Measurements from ENCODE around the gene NOS3. TPM values are rescaled to one million over a fixed set of nuclear protein-coding genes. Genes with fewer than 3 reads are reported as not detected.
A peak's percentile ranks its signal among the peaks of the same experiment; 100 is the strongest.
"Not testable (repeated sequence)": the region's sequence is repeated elsewhere in the genome, so short reads cannot be mapped to it uniquely, and the experiment has no call there.

Gene NOS3
- total and polyA plus RNA-seq, 7 donors = 1.4 to 13.2 (median 5.8) TPM

GRCh38 chr7:151038951-151039849 is 48.4 kb downstream of the NOS3 start:
- Histone ChIP-seq H3K36me3 (ENCODE audit: insufficient read depth in 1 of 2, low read depth in 1 of 2) (peaks cover 6 to 64% of the 10 kb centered on the region in 2 donors), H3K4me1 (peaks cover 24% of the 10 kb centered on the region), H3K27me3 (ENCODE audit: insufficient read depth in 3 of 3, low read length in 2 of 3) (no peaks in the 10 kb centered on the region), H3K4me3 (no peak overlapping the region), H3K9me3 (no peaks in the 10 kb centered on the region), H3K27ac (peak overlapping the region; percentile 15)
- TF ChIP-seq CTCF (IDR thresholded peaks at IDR 0.05) = no peak
- ATAC-seq (peak; percentile 52 to 71 (median 64)), DNase-seq (peak; percentile 78)
- intact Hi-C loops (cut with DNase I) = no loop called here
- 46 to 54% (median 53%) methylated on average over 12 of the region's 12 CpGs for WGBS, 3 donors

GRCh38 chr7:151039850-151040548 is 49.2 kb downstream of the NOS3 start:
- Histone ChIP-seq H3K27ac (no peak overlapping the region), H3K4me3 (no peak overlapping the region), H3K36me3 (ENCODE audit: insufficient read depth in 1 of 2, low read depth in 1 of 2) (peaks cover 6 to 62% of the 10 kb centered on the region in 2 donors), H3K27me3 (ENCODE audit: insufficient read depth in 3 of 3, low read length in 2 of 3) (no peaks in the 10 kb centered on the region), H3K9me3 (no peaks in the 10 kb centered on the region), H3K4me1 (peaks cover 18% of the 10 kb centered on the region)
- WGBS, 3 donors = 66 to 72% (median 70%) methylated on average over 18 of the region's 18 CpGs
- intact Hi-C loops (cut with DNase I) = no loop called here
- TF ChIP-seq CTCF (IDR thresholded peaks at IDR 0.05) = no peak
- DNase-seq = no peak
- no peak for ATAC-seq

DNA sequence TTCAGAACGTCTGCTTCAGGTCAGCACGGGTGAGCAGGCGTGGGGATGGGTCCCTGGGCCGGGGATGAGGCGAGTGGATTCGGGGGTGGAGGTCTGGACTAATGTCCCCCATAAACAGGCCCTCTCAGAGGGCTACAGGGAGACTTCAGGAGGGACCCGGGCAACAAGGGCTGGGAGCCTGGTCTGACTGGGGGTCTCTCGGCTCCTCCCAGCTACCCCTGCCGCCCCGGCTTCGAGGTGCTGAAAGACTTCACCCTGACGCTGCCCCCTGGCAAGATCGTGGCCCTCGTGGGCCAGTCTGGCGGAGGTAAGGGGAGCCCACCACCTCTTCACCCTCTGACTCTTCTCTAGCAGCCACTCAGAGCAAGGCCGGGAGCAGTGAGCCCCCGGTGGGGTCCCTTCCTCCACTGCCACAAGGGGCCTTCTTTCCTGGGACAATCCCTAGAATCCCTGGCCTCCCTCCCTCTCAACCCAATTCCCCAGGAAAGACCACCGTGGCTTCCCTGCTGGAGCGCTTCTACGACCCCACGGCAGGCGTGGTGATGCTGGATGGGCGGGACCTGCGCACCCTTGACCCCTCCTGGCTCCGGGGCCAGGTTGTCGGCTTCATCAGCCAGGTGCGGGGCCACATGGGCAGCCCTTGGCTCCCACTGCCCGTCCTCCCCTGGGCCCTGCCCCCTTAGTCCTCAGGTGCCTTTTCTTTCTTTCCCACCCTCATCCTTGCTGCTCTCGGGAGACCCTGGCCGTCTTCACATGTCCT is 50.0 kb downstream of the NOS3 start:
- DNase-seq (no peak), ATAC-seq (no peak)
- TF ChIP-seq CTCF (IDR thresholded peaks at IDR 0.05) = no peak
- Histone ChIP-seq H3K36me3 (ENCODE audit: insufficient read depth in 1 of 2, low read depth in 1 of 2) (peaks cover 6 to 63% of the 10 kb centered on the region in 2 donors), H3K27me3 (ENCODE audit: insufficient read depth in 3 of 3, low read length in 2 of 3) (no peaks in the 10 kb centered on the region), H3K9me3 (no peaks in the 10 kb centered on the region), H3K4me1 (peaks cover 13% of the 10 kb centered on the region), H3K27ac (no peak overlapping the region), H3K4me3 (no peak overlapping the region)
- 90 to 95% (median 91%) methylated on average over 27 to 30 of the region's 30 CpGs for WGBS, 3 donors
- intact Hi-C loops (cut with DNase I) = no loop called here

DNA sequence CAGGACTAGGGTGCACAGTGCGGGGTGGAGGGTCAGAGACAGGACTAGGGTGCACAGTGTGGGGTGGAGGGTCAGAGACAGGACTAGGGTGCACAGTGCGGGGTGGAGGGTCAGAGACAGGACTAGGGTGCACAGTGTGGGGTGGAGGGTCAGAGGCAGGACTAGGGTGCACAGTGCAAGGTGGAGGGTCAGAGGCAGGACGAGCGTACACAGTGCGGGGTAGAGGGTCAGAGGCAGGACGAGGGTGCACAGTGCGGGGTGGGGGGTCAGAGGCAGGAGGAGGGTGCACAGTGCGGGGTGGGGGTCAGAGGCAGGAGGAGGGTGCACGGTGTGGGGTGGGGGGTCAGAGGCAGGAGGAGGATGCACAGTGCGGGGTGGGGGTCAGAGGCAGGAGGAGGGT is 52.6 kb downstream of the NOS3 start:
- H3K4me1 ChIP-seq = peaks cover 13% of the 10 kb centered on the region
- ATAC-seq; H3K27me3 ChIP-seq (ENCODE audit: insufficient read depth in 3 of 3, low read length in 2 of 3); H3K9me3 ChIP-seq; intact Hi-C loops (cut with DNase I); DNase-seq; H3K4me3 ChIP-seq; H3K27ac ChIP-seq: not testable (repeated sequence)
- H3K36me3 ChIP-seq (ENCODE audit: insufficient read depth in 1 of 2, low read depth in 1 of 2) = peaks cover 0 to 50% of the 10 kb centered on the region in 2 donors
- 88 to 99% (median 92%) methylated on average over 9 to 10 of the region's 10 CpGs for WGBS, 3 donors

Data from psoas muscle (tissue), 8 donors.